ENCODE measurements around the gene BFSP1. TPM values are rescaled to one million over a fixed set of nuclear protein-coding genes. Genes with fewer than 3 reads are reported as not detected.

BFSP1 gene
- total and polyA plus RNA-seq, 2 of the 8 experiments (the other 6 are each of a cell fraction or from before 2014, with no cell fraction given), result 1.5 to 2.5 TPM

DNA sequence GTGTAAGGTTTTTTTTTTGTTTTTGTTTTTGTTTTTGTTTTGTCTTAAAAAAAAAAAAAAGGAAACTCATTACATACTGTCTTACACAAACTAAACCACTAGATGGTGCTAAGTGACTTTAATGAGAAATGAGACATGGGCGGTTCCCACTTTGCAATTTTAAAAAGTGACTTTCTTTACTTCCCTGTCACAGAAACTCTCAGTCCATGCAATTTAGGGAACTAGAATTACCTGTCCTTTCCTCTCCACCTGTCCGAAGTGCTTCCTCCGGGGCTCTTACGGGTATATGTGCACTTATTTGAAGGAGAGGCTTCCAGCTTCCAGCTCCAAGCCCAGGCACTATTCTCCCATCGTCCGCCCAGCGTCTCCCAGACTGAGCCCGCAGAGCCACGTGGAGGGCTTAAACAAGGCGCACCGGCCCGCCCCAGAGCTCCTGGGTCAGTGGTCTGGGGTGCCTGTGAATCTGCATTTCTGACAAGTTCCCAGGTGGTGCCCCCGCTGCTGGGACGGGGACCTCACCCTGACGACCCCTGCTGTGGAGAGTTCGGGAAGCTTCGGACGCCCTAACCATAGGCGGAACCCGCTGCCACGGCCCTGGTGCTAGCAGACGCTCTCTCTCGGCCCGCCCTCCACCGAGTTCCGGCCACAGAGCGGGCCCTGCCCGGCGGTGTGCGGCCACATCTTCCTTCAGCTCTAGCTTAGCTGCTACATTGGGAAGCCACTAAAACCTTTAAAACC, 26.1 kb downstream of the BFSP1 start (continued):
- TF ChIP-seq, protein P1, sequence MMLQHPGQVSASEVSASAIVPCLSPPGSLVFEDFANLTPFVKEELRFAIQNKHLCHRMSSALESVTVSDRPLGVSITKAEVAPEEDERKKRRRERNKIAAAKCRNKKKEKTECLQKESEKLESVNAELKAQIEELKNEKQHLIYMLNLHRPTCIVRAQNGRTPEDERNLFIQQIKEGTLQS (IDR thresholded peaks at IDR 0.05; ENCODE audit: insufficient read depth, low read depth, low read length), result no peak
- TF ChIP-seq, protein P2, sequence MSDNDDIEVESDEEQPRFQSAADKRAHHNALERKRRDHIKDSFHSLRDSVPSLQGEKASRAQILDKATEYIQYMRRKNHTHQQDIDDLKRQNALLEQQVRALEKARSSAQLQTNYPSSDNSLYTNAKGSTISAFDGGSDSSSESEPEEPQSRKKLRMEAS (IDR thresholded peaks at IDR 0.05), result peak; percentile 97
- TF ChIP-seq POU5F1 (IDR thresholded peaks at IDR 0.05; ENCODE audit: low read depth, low read length), result no peak
- TF ChIP-seq SP4 (IDR thresholded peaks at IDR 0.05; ENCODE audit: low read length), result no peak
- TF ChIP-seq, protein P3, sequence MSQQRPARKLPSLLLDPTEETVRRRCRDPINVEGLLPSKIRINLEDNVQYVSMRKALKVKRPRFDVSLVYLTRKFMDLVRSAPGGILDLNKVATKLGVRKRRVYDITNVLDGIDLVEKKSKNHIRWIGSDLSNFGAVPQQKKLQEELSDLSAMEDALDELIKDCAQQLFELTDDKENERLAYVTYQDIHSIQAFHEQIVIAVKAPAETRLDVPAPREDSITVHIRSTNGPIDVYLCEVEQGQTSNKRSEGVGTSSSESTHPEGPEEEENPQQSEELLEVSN (IDR thresholded peaks at IDR 0.05), result peak; percentile 74
- TF ChIP-seq RBBP5 (IDR thresholded peaks at IDR 0.05; ENCODE audit: borderline replicate concordance, low read depth, low read length), result no peak
- no peak for TF ChIP-seq KDM5A (IDR thresholded peaks at IDR 0.05; ENCODE audit: low read length)
- TF ChIP-seq PHF8 (conservative IDR thresholded peaks at IDR 0.05; ENCODE audit: low read depth, low read length), result no peak
- TF ChIP-seq POLR2A (IDR thresholded peaks at IDR 0.05; ENCODE audit: control extremely low read depth in 1 of 2, low read depth in 2 of 2, low read length in 2 of 2), result no peak; a peak in 1 of 3 replicates
- TF ChIP-seq RFX5 (IDR thresholded peaks at IDR 0.05; ENCODE audit: borderline replicate concordance, low read depth, low read length), result no peak
